ENCODE measurements around the gene LY6G6D.

The LY6G6D gene

GRCh38 chr6:31762356-31762755, 47.2 kb downstream of the LY6G6D start, which contains the start of gene SAPCD1:
Gene SAPCD1, plus strand, starts transcription at chr6:31762656. Its CDS starts 399 bp downstream, at chr6:31763055.
- ATAC-seq = no peak

GRCh38 chr6:31762878-31763618, 47.9 kb downstream of the LY6G6D start:
- no peak for TF ChIP-seq ZNF8 (CRISPR knock-in tag; IDR thresholded peaks at IDR 0.05)
- TF ChIP-seq TOX (CRISPR knock-in tag; IDR thresholded peaks at IDR 0.05; ENCODE audit: borderline replicate concordance) = no peak
- TF ChIP-seq ZFP3 (CRISPR knock-in tag; IDR thresholded peaks at IDR 0.05) = no peak
- no peak for TF ChIP-seq ZC3H10 (CRISPR knock-in tag; IDR thresholded peaks at IDR 0.05)
- no peak for TF ChIP-seq ZNF70 (CRISPR knock-in tag; IDR thresholded peaks at IDR 0.05)
- TF ChIP-seq RARB (CRISPR knock-in tag; IDR thresholded peaks at IDR 0.05) = no peak
- TF ChIP-seq, protein P1, sequence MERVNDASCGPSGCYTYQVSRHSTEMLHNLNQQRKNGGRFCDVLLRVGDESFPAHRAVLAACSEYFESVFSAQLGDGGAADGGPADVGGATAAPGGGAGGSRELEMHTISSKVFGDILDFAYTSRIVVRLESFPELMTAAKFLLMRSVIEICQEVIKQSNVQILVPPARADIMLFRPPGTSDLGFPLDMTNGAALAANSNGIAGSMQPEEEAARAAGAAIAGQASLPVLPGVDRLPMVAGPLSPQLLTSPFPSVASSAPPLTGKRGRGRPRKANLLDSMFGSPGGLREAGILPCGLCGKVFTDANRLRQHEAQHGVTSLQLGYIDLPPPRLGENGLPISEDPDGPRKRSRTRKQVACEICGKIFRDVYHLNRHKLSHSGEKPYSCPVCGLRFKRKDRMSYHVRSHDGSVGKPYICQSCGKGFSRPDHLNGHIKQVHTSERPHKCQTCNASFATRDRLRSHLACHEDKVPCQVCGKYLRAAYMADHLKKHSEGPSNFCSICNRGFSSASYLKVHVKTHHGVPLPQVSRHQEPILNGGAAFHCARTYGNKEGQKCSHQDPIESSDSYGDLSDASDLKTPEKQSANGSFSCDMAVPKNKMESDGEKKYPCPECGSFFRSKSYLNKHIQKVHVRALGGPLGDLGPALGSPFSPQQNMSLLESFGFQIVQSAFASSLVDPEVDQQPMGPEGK (CRISPR knock-in tag; IDR thresholded peaks at IDR 0.05; ENCODE audit: borderline replicate concordance) = no peak
- no peak for TF ChIP-seq CSRNP3 (CRISPR knock-in tag; IDR thresholded peaks at IDR 0.05)
- no peak for TF ChIP-seq OSR1 (CRISPR knock-in tag; IDR thresholded peaks at IDR 0.05)
- no peak for TF ChIP-seq ZNF565 (CRISPR knock-in tag; conservative IDR thresholded peaks at IDR 0.05; ENCODE audit: low read depth)
- no peak for TF ChIP-seq PPARA (CRISPR knock-in tag; IDR thresholded peaks at IDR 0.05; ENCODE audit: borderline replicate concordance)
- TF ChIP-seq ISL1 (CRISPR knock-in tag; IDR thresholded peaks at IDR 0.05) = no peak
- TF ChIP-seq BACH2 (CRISPR knock-in tag; IDR thresholded peaks at IDR 0.05; ENCODE audit: borderline replicate concordance) = no peak
- no peak for TF ChIP-seq TCF4 (CRISPR knock-in tag; IDR thresholded peaks at IDR 0.05; ENCODE audit: borderline replicate concordance)
- ATAC-seq = peak; percentile 11; the same call in 2 of the 3 replicates

More at GRCh38 chr6:31762356-31762755, 47.2 kb downstream of the LY6G6D start, which contains the start of gene SAPCD1:
- TF ChIP-seq RARB (CRISPR knock-in tag; IDR thresholded peaks at IDR 0.05) (no peak), CREB5 (CRISPR knock-in tag; IDR thresholded peaks at IDR 0.05; ENCODE audit: low read depth) (no peak), ISL1 (CRISPR knock-in tag; IDR thresholded peaks at IDR 0.05) (no peak), ARNTL (CRISPR knock-in tag; IDR thresholded peaks at IDR 0.05; ENCODE audit: borderline replicate concordance, low read depth) (no peak), CSRNP3 (CRISPR knock-in tag; IDR thresholded peaks at IDR 0.05) (no peak)

DNA sequence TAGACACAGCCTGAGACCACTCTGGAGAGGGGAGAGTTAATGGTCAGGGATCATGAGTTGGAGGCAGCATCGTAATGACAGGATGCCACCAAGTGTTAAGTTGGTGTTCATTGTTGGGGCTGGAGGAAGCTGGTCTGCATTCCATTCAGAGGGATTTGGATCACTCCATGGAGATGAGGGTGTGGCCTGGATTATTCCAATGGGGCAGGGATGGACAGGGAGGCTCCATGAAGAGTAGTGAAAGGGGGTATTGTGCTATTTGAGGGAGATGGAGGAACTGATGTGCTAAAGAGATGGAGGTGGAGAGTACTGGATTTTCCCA, 48.4 kb downstream of the LY6G6D start:
- TF ChIP-seq, protein P2, sequence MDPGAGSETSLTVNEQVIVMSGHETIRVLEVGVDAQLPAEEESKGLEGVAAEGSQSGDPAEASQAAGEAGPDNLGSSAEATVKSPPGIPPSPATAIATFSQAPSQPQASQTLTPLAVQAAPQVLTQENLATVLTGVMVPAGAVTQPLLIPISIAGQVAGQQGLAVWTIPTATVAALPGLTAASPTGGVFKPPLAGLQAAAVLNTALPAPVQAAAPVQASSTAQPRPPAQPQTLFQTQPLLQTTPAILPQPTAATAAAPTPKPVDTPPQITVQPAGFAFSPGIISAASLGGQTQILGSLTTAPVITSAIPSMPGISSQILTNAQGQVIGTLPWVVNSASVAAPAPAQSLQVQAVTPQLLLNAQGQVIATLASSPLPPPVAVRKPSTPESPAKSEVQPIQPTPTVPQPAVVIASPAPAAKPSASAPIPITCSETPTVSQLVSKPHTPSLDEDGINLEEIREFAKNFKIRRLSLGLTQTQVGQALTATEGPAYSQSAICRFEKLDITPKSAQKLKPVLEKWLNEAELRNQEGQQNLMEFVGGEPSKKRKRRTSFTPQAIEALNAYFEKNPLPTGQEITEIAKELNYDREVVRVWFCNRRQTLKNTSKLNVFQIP (CRISPR knock-in tag; IDR thresholded peaks at IDR 0.05; ENCODE audit: borderline replicate concordance, low read depth) = no peak
- no peak for TF ChIP-seq ZNF565 (CRISPR knock-in tag; conservative IDR thresholded peaks at IDR 0.05; ENCODE audit: low read depth)
- TF ChIP-seq TOX (CRISPR knock-in tag; IDR thresholded peaks at IDR 0.05; ENCODE audit: borderline replicate concordance) = no peak
- TF ChIP-seq CSDC2 (CRISPR knock-in tag; IDR thresholded peaks at IDR 0.05) = no peak
- peak; percentile 73 for ATAC-seq

GRCh38 chr6:31764198-31764597, 49.0 kb downstream of the LY6G6D start:
- ATAC-seq = no peak
- no peak for TF ChIP-seq CSRNP3 (CRISPR knock-in tag; IDR thresholded peaks at IDR 0.05)
- TF ChIP-seq CREB5 (CRISPR knock-in tag; IDR thresholded peaks at IDR 0.05; ENCODE audit: low read depth) = no peak
- TF ChIP-seq, protein P1 (CRISPR knock-in tag; IDR thresholded peaks at IDR 0.05; ENCODE audit: borderline replicate concordance) = no peak
- no peak for TF ChIP-seq GLIS3 (CRISPR knock-in tag; IDR thresholded peaks at IDR 0.05)
- TF ChIP-seq, protein P2 (CRISPR knock-in tag; IDR thresholded peaks at IDR 0.05; ENCODE audit: borderline replicate concordance, low read depth) = no peak
- no peak for TF ChIP-seq SNAI2 (CRISPR knock-in tag; IDR thresholded peaks at IDR 0.05)
